Measurements from ENCODE around the gene MEIS1. TPM values are rescaled to one million over a fixed set of nuclear protein-coding genes. Genes with fewer than 3 reads are reported as not detected.

MEIS1 gene
- total and polyA plus RNA-seq, 2 of the 8 experiments (the other 6 are each of a cell fraction or from before 2014, with no cell fraction given), result 0.17 to 1.2 TPM

- no peak for TF ChIP-seq CHD7 (IDR thresholded peaks at IDR 0.05; ENCODE audit: insufficient replicate concordance, low read length)
- TF ChIP-seq CTBP2 (IDR thresholded peaks at IDR 0.05; ENCODE audit: borderline replicate concordance, insufficient read depth, insufficient read length, low read length), result no peak
- TF ChIP-seq CBX5 (IDR thresholded peaks at IDR 0.05; ENCODE audit: low read depth, low read length), result no peak
- TF ChIP-seq KDM1A (IDR thresholded peaks at IDR 0.05; ENCODE audit: borderline replicate concordance, low read length), result no peak
- TF ChIP-seq BRCA1 (IDR thresholded peaks at IDR 0.05; ENCODE audit: low read depth, low read length), result no peak
- no peak for TF ChIP-seq SIN3A (conservative IDR thresholded peaks at IDR 0.05 in 1 of 2, IDR thresholded peaks at IDR 0.05 in 1 of 2; ENCODE audit: low read depth in 1 of 2, low read length in 2 of 2)
- TF ChIP-seq POU5F1 (IDR thresholded peaks at IDR 0.05; ENCODE audit: low read depth, low read length), result no peak
- no peak for TF ChIP-seq USF2 (IDR thresholded peaks at IDR 0.05; ENCODE audit: low read length)
Observed at GRCh38 chr2:66457545-66457944, 22.6 kb downstream of the MEIS1 start (continued).

Data from H1 (cell line).